Ishikawa (cell line): ENCODE measurements around the gene CD74.
A peak's percentile ranks its signal among the peaks of the same experiment; 100 is the strongest.

Experiments used
- CEBPB ChIP-seq: IDR thresholded peaks from 2 replicates; pipeline ENCODE4 v1.6.1; 2012
- CREB1 ChIP-seq: IDR thresholded peaks from 2 replicates; pipeline ENCODE4 v1.6.1; 2012; ENCODE audit warnings: low read depth
- EGR1 ChIP-seq: IDR thresholded peaks from 2 replicates; pipeline ENCODE4 v1.6.1; 2012
- EP300 ChIP-seq: IDR thresholded peaks from 2 replicates; pipeline ENCODE4 v1.6.1; 2012; ENCODE audit warnings: borderline replicate concordance
- FOXM1 ChIP-seq: IDR thresholded peaks from 2 replicates; pipeline ENCODE4 v1.6.1; 2012; ENCODE audit warnings: low read depth, borderline replicate concordance
- MAX ChIP-seq: IDR thresholded peaks from 2 replicates; pipeline ENCODE4 v1.6.1; 2012
- NFIC ChIP-seq: IDR thresholded peaks from 2 replicates; pipeline ENCODE4 v1.6.1; 2012
- RAD21 ChIP-seq: IDR thresholded peaks from 2 replicates; pipeline ENCODE4 v1.6.1; 2012; ENCODE audit warnings: low read depth
- REST ChIP-seq: IDR thresholded peaks from 2 replicates; pipeline ENCODE4 v1.6.1; 2012; ENCODE audit warnings: low read depth, mild to moderate bottlenecking
- TAF1 ChIP-seq: IDR thresholded peaks from 2 replicates; pipeline ENCODE4 v1.6.1; 2012; ENCODE audit warnings: low read depth, mild to moderate bottlenecking
- TCF12 ChIP-seq: IDR thresholded peaks from 2 replicates; pipeline ENCODE4 v1.6.1; 2012; ENCODE audit warnings: low read depth
- TEAD4 ChIP-seq: IDR thresholded peaks from 2 replicates; pipeline ENCODE4 v1.6.1; 2012
- USF1 ChIP-seq: IDR thresholded peaks from 2 replicates; pipeline ENCODE4 v1.6.1; 2012
- YY1 ChIP-seq: IDR thresholded peaks from 2 replicates; pipeline ENCODE4 v1.6.1; 2012; ENCODE audit warnings: low read depth
- ZBTB7A ChIP-seq: IDR thresholded peaks from 2 replicates; pipeline ENCODE4 v1.6.1; 2012; ENCODE audit warnings: low read depth

CD74 gene

GRCh38 chr5:150449517-150450339 is 37.0 kb upstream of the CD74 start, which contains the start of gene RPS14:
RPS14 (minus strand) TSS chr5:150449739; CDS start chr5:150447733, 2,006 bp downstream.
- TF ChIP-seq EGR1: peak; percentile 77
- peak; percentile 70 for TF ChIP-seq TCF12
- TF ChIP-seq RAD21: peak; percentile 40; the same call in 1 of the 2 replicates
- TF ChIP-seq NFIC: peak; percentile 94
- 0 out of 2 replicates have a peak, but pooled peaks have one; percentile 25 for TF ChIP-seq REST
- peak; percentile 96 for TF ChIP-seq MAX
- TF ChIP-seq ZBTB7A: peak; percentile 90
- peak; percentile 94 for TF ChIP-seq YY1
- TF ChIP-seq TEAD4: 0 out of 2 replicates have a peak, but pooled peaks have one; percentile 24
- peak; percentile 66 for TF ChIP-seq USF1
- no peak for TF ChIP-seq CEBPB
- peak; percentile 100 for TF ChIP-seq TAF1
- no peak for TF ChIP-seq EP300
- no peak for TF ChIP-seq CREB1
- TF ChIP-seq FOXM1: no peak

- no peak for TF ChIP-seq CEBPB
Measured at GRCh38 chr5:150448952-150449516, 36.3 kb upstream of the CD74 start.

GRCh38 chr5:150448334-150448733 is 35.6 kb upstream of the CD74 start:
- TF ChIP-seq TCF12: no peak
- TF ChIP-seq RAD21: no peak
- TF ChIP-seq EP300: no peak
- no peak for TF ChIP-seq EGR1
- TF ChIP-seq FOXM1: no peak
- no peak for TF ChIP-seq ZBTB7A
- no peak for TF ChIP-seq CEBPB
- no peak for TF ChIP-seq CREB1
- TF ChIP-seq TEAD4: no peak

- TF ChIP-seq TCF12: no peak
- TF ChIP-seq YY1: no peak
- no peak for TF ChIP-seq TEAD4
- TF ChIP-seq FOXM1: no peak
- TF ChIP-seq EGR1: no peak
- TF ChIP-seq EP300: no peak
- TF ChIP-seq ZBTB7A: no peak
- TF ChIP-seq CREB1: no peak
- no peak for TF ChIP-seq TAF1
- no peak for TF ChIP-seq NFIC
- TF ChIP-seq RAD21: no peak
- no peak for TF ChIP-seq CEBPB
- TF ChIP-seq MAX: no peak
- no peak for TF ChIP-seq REST
- TF ChIP-seq USF1: no peak
Measured at GRCh38 chr5:150447188-150447587, 34.5 kb upstream of the CD74 start.

- TF ChIP-seq USF1: no peak
- TF ChIP-seq TEAD4: no peak
- no peak for TF ChIP-seq EP300
- no peak for TF ChIP-seq ZBTB7A
- no peak for TF ChIP-seq TCF12
- no peak for TF ChIP-seq CREB1
- no peak for TF ChIP-seq RAD21
- no peak for TF ChIP-seq YY1
- TF ChIP-seq EGR1: no peak
- no peak for TF ChIP-seq NFIC
- no peak for TF ChIP-seq REST
Measured at GRCh38 chr5:150446583-150446982, 33.9 kb upstream of the CD74 start.
